CD4-positive, alpha-beta T cell treated with Interleukin-17A for 1 hour (primary cell): ENCODE measurements around the gene SERPINC1.
"Not testable (repeated sequence)": the region's sequence is repeated elsewhere in the genome, so short reads cannot be mapped to it uniquely, and the experiment has no call there.

Experiments used
- DNase-seq: peaks from one replicate; pipeline ENCODE4 v3.0.0-alpha.2; 2020

The SERPINC1 gene

GRCh38 chr1:173862146-173862768, 54.9 kb downstream of the SERPINC1 start:
- not testable (repeated sequence) for DNase-seq

- DNase-seq: no peak
Observed at GRCh38 chr1:173861731-173862145, 55.4 kb downstream of the SERPINC1 start.

GRCh38 chr1:173860065-173860464, 57.1 kb downstream of the SERPINC1 start:
- no peak for DNase-seq

GRCh38 chr1:173859547-173859946, 57.6 kb downstream of the SERPINC1 start:
- not testable (repeated sequence) for DNase-seq

- DNase-seq: no peak
Observed at GRCh38 chr1:173857363-173857917, 59.7 kb downstream of the SERPINC1 start.

GRCh38 chr1:173856903-173857302, 60.2 kb downstream of the SERPINC1 start:
- DNase-seq: no peak

DNA sequence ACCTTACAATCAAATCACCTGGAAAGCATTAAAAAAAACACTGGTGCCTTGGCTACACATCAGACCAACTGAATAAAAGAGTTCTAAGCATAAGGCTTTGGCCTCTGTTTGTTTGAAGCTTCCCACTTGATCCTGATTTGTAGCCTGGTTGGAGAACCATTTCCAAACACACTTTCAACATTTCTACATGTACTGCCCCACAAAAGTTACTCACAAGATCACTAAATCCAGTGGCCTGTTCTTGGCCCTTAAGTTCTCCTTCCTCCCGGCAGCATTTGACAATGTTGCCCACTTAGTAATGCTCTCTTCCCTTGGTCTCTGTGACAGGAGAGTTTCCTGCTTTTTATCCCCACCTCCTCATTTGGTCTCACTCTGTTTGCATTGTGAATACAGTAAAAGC, 61.1 kb downstream of the SERPINC1 start:
- DNase-seq: no peak
